ENCODE data around the gene EFCAB6. TPM values are rescaled to one million over a fixed set of nuclear protein-coding genes. Genes with fewer than 3 reads are reported as not detected.

EFCAB6 gene
- total and polyA plus RNA-seq, 2 of the 4 experiments (the other 2 are of a cell fraction), result 0.44 to 1.1 TPM

GRCh38 chr22:43484227-43484626 lies 327.9 kb downstream of the EFCAB6 start:
- dilution Hi-C loops (cut with HindIII; ENCODE audit: low sequenced_read_pairs, unreplicated experiment) (no loop called here), intact Hi-C loops (cut with micrococcal nuclease) (no loop called here), in situ Hi-C loops (cut with MboI; ENCODE audit: low sequenced_read_pairs) (no loop called here)
- DNase-seq (no peak), ATAC-seq (ENCODE audit: low read depth) (no peak)
- H2BK120ac ChIP-seq (ENCODE audit: low read depth, low read length), result no peak overlapping the region
- H2BK5ac ChIP-seq (ENCODE audit: low read depth, low read length, poor library complexity, severe bottlenecking), result no peak overlapping the region
- no peaks in the 10 kb centered on the region for H3K36me3 ChIP-seq (ENCODE audit: control insufficient read depth, insufficient read depth, low read length)
- H3K27ac ChIP-seq (ENCODE audit: insufficient read depth, low read length), result no peak overlapping the region
- no peak overlapping the region for H2AK9ac ChIP-seq (replicated peaks; ENCODE audit: low read depth, low read length, poor library complexity)
- POLR2A ChIA-PET (ENCODE audit: unreplicated experiment), result no interaction called here
- no peak overlapping the region for H4K91ac ChIP-seq (ENCODE audit: insufficient read depth, low read depth, low read length)
- H3K4me2 ChIP-seq (ENCODE audit: low read depth, low read length), result no peak overlapping the region
- H2BK15ac ChIP-seq (ENCODE audit: low read depth, low read length), result no peak overlapping the region
- no peak overlapping the region for H2AK5ac ChIP-seq (ENCODE audit: low read depth, low read length)
- H3K18ac ChIP-seq (ENCODE audit: low read depth, low read length), result no peak overlapping the region
- H4K8ac ChIP-seq (ENCODE audit: low read depth in 2 of 2, low read length in 2 of 2), result no peak overlapping the region
- no TSS peak for BruUV-seq (replicated peaks)
- 67% methylated on average over 1 of the region's 8 CpGs; no CpG with 5 or more reads in 1 of the 2 experiments for WGBS, 2 experiments (ENCODE audit: extremely low coverage in 2 of 2, insufficient read length in 1 of 2)
- H3K9me1 ChIP-seq (ENCODE audit: insufficient read depth, low read length), result no peaks in the 10 kb centered on the region
- H3K23ac ChIP-seq (ENCODE audit: low read depth, low read length), result no peak overlapping the region
- no peaks in the 10 kb centered on the region for H3K9me3 ChIP-seq (ENCODE audit: control insufficient read depth, insufficient read depth, low read length)
- H4K5ac ChIP-seq (ENCODE audit: low read depth, low read length), result no peak overlapping the region
- no peak overlapping the region for H3K4ac ChIP-seq (ENCODE audit: low read depth, low read length)
- CTCF ChIA-PET, result interaction anchor here (0.5 to 0.6 kb wide), 2 partner anchors 30 to 89 kb away, joined by 3 read pairs; no protein-coding TSS in a partner anchor
- no peak overlapping the region for H2BK20ac ChIP-seq (ENCODE audit: low read depth, low read length)
- no peak overlapping the region for H3K9ac ChIP-seq (ENCODE audit: low read depth, low read length)
- no peaks in the 10 kb centered on the region for H3K4me1 ChIP-seq (ENCODE audit: control insufficient read depth, insufficient read depth, low read length)
- H3K4me3 ChIP-seq (ENCODE audit: insufficient read depth, low read depth, low read length), result no peak overlapping the region
- peaks cover 2% of the 10 kb centered on the region; the same call in 1 of the 2 replicates for H3K27me3 ChIP-seq (ENCODE audit: control insufficient read depth, insufficient read depth, low read length)
- TF ChIP-seq RCOR1 (IDR thresholded peaks at IDR 0.05; ENCODE audit: insufficient replicate concordance, low read length) (no peak), ELK1 (IDR thresholded peaks at IDR 0.05; ENCODE audit: borderline replicate concordance, low read depth, low read length) (no peak), MXI1 (IDR thresholded peaks at IDR 0.05; ENCODE audit: borderline replicate concordance, low read depth, low read length) (no peak), MAZ (IDR thresholded peaks at IDR 0.05; ENCODE audit: borderline replicate concordance, low read depth, low read length) (no peak), CEBPB (IDR thresholded peaks at IDR 0.05; ENCODE audit: low read depth, low read length) (no peak), SMC3 (IDR thresholded peaks at IDR 0.05; ENCODE audit: low read depth, low read length) (no peak), RAD21 (IDR thresholded peaks at IDR 0.05; ENCODE audit: low read length) (no peak), RFX5 (IDR thresholded peaks at IDR 0.05; ENCODE audit: low read depth, low read length) (no peak), NFE2L2 (IDR thresholded peaks at IDR 0.05; ENCODE audit: low read depth, low read length) (no peak), POLR2A (IDR thresholded peaks at IDR 0.05; ENCODE audit: low read depth, low read length) (no peak)
- TF ChIP-seq, protein P1, sequence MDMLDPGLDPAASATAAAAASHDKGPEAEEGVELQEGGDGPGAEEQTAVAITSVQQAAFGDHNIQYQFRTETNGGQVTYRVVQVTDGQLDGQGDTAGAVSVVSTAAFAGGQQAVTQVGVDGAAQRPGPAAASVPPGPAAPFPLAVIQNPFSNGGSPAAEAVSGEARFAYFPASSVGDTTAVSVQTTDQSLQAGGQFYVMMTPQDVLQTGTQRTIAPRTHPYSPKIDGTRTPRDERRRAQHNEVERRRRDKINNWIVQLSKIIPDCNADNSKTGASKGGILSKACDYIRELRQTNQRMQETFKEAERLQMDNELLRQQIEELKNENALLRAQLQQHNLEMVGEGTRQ (IDR thresholded peaks at IDR 0.05; ENCODE audit: low read depth, low read length), result no peak
- no peak overlapping the region for H3K14ac ChIP-seq (replicated peaks; ENCODE audit: low read depth, low read length)
- no peak overlapping the region for H3K56ac ChIP-seq (ENCODE audit: extremely low read depth, insufficient read depth, low read length)
- H3K79me1 ChIP-seq (ENCODE audit: low read depth in 1 of 2, low read length in 2 of 2), result no peaks in the 10 kb centered on the region
- no peak overlapping the region for H2AFZ ChIP-seq (replicated peaks; ENCODE audit: low read length, poor library complexity)
- H4K20me1 ChIP-seq (ENCODE audit: insufficient read depth, low read length), result no peaks in the 10 kb centered on the region
